Neural crest cell (in vitro differentiated cells): ENCODE data around the gene HLA-DMB. TPM values are rescaled to one million over a fixed set of nuclear protein-coding genes. Genes with fewer than 3 reads are reported as not detected.

Experiments
- DNase-seq: peaks from one replicate; pipeline ENCODE4 v3.0.0; 2021; ENCODE audit warnings: low read depth, mixed read lengths, low spot score
- H3K27ac Mint-ChIP-seq: one replicate; pipeline ENCODE4 v1.8.0; 2021; ENCODE audit warnings: mild to moderate bottlenecking, mixed read lengths; ENCODE audit not compliant: unreplicated experiment
- H3K27me3 Mint-ChIP-seq: 2 replicates; pipeline ENCODE4 v1.8.0; 2021; ENCODE audit warnings: low read depth, mild to moderate bottlenecking, mixed read lengths
- H3K36me3 Mint-ChIP-seq: 2 replicates; pipeline ENCODE4 v1.8.0; 2021; ENCODE audit warnings: low read depth, mild to moderate bottlenecking, mixed read lengths
- H3K4me1 Mint-ChIP-seq: 2 replicates; pipeline ENCODE4 v1.8.0; 2021; ENCODE audit warnings: mixed read lengths
- H3K4me3 Mint-ChIP-seq: one replicate; pipeline ENCODE4 v1.8.0; 2021; ENCODE audit warnings: mild to moderate bottlenecking, mixed read lengths
- H3K9me3 Mint-ChIP-seq: 2 replicates; pipeline ENCODE4 v1.8.0; 2021; ENCODE audit warnings: mixed read lengths
- total RNA-seq: library from RNA; stranded (reverse); gene quantifications from 2 replicates; pipeline ENCODE4 v1.2.1, GENCODE V29; 2021
- TF ChIP-seq, protein P1 (sequence below): fragments of 200-600 bp; sonication (generic); conservative IDR thresholded peaks from 2 replicates; pipeline ENCODE4 v1.5.0; 2021; ENCODE audit warnings: antibody characterized with exemption, mild to moderate bottlenecking

The HLA-DMB gene
- total RNA-seq, 1 donor from 2014 or later = 0.63 TPM

- Mint-ChIP-seq H3K4me3 (peak overlapping the region; percentile 99), H3K27ac (peak overlapping the region; percentile 100), H3K9me3 (no peaks in the 10 kb centered on the region), H3K36me3 (peaks cover 39% of the 10 kb centered on the region), H3K4me1 (peaks cover 38% of the 10 kb centered on the region), H3K27me3 (peaks cover 46% of the 10 kb centered on the region)
- peak; percentile 66 for DNase-seq
- TF ChIP-seq, protein P1, sequence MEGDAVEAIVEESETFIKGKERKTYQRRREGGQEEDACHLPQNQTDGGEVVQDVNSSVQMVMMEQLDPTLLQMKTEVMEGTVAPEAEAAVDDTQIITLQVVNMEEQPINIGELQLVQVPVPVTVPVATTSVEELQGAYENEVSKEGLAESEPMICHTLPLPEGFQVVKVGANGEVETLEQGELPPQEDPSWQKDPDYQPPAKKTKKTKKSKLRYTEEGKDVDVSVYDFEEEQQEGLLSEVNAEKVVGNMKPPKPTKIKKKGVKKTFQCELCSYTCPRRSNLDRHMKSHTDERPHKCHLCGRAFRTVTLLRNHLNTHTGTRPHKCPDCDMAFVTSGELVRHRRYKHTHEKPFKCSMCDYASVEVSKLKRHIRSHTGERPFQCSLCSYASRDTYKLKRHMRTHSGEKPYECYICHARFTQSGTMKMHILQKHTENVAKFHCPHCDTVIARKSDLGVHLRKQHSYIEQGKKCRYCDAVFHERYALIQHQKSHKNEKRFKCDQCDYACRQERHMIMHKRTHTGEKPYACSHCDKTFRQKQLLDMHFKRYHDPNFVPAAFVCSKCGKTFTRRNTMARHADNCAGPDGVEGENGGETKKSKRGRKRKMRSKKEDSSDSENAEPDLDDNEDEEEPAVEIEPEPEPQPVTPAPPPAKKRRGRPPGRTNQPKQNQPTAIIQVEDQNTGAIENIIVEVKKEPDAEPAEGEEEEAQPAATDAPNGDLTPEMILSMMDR = no peak
Observed at GRCh38 chr6:32970413-32971241, 29.8 kb upstream of the HLA-DMB start.

GRCh38 chr6:32969685-32970412 lies 29.0 kb upstream of the HLA-DMB start:
- H3K36me3 Mint-ChIP-seq = peaks cover 33% of the 10 kb centered on the region
- TF ChIP-seq, protein P1 = peak; percentile 52

GRCh38 chr6:32968867-32969684 lies 28.2 kb upstream of the HLA-DMB start:
- no peaks in the 10 kb centered on the region for H3K9me3 Mint-ChIP-seq
- H3K4me1 Mint-ChIP-seq = peaks cover 25% of the 10 kb centered on the region
- H3K27ac Mint-ChIP-seq = peak overlapping the region; percentile 100
- TF ChIP-seq, protein P1 = peak; percentile 22
- peak overlapping the region; percentile 99 for H3K4me3 Mint-ChIP-seq
- H3K36me3 Mint-ChIP-seq = peaks cover 26% of the 10 kb centered on the region
- peak; percentile 63 for DNase-seq
- H3K27me3 Mint-ChIP-seq = peaks cover 39% of the 10 kb centered on the region

More at GRCh38 chr6:32969685-32970412, 29.0 kb upstream of the HLA-DMB start:
- peak overlapping the region; percentile 99 for H3K4me3 Mint-ChIP-seq
- peaks cover 30% of the 10 kb centered on the region for H3K4me1 Mint-ChIP-seq
- DNase-seq = peak; percentile 68
- H3K9me3 Mint-ChIP-seq = no peaks in the 10 kb centered on the region
- peaks cover 41% of the 10 kb centered on the region for H3K27me3 Mint-ChIP-seq
- H3K27ac Mint-ChIP-seq = peak overlapping the region; percentile 100

DNA sequence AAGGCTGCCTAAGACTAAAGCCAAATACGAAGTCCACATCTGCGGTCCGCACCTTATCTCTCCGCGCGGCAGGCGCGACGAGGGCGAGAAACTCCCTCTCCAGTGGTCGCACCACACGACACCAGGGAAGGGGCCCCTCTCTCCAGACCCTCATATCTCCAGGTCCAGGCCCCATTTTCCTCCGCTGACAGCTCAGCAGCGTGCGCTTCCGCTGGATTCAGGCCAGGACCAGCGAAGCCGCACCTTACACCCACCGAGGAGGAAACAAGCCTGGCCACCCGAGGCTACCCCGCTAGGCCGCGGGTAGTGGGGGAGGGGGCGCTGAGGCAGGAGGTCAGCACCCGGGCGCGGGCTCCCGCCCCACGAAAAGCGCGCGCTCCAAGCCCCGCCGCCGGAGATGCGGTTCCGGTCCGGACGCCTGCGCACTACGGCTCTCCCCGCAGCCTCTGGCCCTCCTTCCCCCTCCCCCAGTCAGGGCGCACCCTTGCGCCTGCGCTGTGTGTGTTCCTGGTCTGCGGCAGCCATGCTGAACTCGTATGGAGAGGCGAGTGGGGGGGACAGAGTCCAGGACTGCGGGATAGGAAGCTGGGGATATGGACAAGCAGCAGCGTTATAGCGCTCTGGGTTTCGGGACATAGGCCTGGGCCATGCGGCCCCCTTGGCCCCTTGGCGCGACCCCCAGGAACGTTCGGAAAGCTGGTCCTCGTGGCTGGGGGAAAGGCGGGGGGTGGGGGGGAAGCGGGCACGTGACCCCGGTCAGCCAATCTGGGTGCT lies 27.5 kb upstream of the HLA-DMB start, which contains the start of gene BRD2:
BRD2 (plus strand) TSS at position 502 of the 774 bp plus-strand sequence. CDS start 4,305 bp downstream, outside the sequence.
- Mint-ChIP-seq H3K4me3 (peak within 1 kb of the TSS; percentile 99), H3K36me3 (peaks cover 18% of the 10 kb centered on the region), H3K27me3 (peaks cover 33% of the 10 kb centered on the region), H3K27ac (peak within 1 kb of the TSS; percentile 100), H3K9me3 (no peaks in the 10 kb centered on the region), H3K4me1 (peaks cover 25% of the 10 kb centered on the region)
- TF ChIP-seq, protein P1 = no peak
- DNase-seq = peak; percentile 92
